ENCODE measurements around the gene DGKZ. TPM values are rescaled to one million over a fixed set of nuclear protein-coding genes. Genes with fewer than 3 reads are reported as not detected.

The DGKZ gene
- total RNA-seq (ENCODE audit: unreplicated experiment): 127 TPM
- long read RNA-seq, partial matches to known transcripts: 9 of 25 reads
- long read RNA-seq, other reads (novel, unspliced or antisense): 15 of 25 reads

DNA sequence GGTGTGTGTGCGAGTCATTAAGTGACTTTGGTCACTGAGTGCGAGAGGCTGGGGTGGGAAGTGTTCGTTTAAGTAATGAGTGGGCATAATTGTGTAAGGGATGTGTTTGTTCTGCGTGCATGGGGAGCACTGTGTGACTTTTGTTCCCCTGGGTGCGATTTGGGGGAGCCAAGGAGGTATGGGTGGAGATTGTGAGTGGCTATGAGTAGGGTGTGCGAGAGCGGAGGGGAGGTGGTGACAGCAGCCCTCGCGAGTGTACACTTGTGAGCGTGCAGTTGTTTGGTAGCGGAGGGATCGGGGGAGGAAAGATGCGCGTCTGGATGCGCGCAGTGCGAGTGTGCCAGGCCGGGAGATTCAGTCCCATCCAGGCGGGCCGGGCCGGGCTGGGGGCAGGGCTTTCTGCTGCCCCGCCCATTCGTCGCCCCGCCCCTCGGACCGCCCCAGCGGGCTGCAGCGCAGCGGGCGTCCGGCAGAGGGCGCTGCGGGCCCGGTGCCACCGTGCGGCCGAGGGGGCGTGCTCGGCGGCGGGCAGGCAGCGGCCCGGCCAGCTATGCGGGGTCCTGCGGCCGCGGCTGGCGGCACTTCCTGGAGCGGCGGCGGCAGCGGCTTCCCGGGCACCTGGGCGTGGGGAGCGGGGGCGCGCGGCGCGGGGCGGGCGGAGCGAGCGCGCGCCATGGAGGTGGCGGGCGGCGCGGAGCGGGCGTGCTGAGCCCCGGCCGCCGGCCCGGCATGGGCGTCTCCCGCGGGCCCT is at the start of gene DGKZ:
DGKZ (plus strand) TSS at position 578 of the 751 bp plus-strand sequence. CDS start 197 bp downstream, outside the sequence.
- peak; percentile 98 for DNase-seq (ENCODE audit: low spot score)
- peak within 1 kb of the TSS; percentile 83 for H3K27ac Mint-ChIP-seq (ENCODE audit: unreplicated experiment)
- no peaks in the 10 kb centered on the region for H3K9me3 Mint-ChIP-seq (ENCODE audit: unreplicated experiment)
- TF ChIP-seq, protein P1, sequence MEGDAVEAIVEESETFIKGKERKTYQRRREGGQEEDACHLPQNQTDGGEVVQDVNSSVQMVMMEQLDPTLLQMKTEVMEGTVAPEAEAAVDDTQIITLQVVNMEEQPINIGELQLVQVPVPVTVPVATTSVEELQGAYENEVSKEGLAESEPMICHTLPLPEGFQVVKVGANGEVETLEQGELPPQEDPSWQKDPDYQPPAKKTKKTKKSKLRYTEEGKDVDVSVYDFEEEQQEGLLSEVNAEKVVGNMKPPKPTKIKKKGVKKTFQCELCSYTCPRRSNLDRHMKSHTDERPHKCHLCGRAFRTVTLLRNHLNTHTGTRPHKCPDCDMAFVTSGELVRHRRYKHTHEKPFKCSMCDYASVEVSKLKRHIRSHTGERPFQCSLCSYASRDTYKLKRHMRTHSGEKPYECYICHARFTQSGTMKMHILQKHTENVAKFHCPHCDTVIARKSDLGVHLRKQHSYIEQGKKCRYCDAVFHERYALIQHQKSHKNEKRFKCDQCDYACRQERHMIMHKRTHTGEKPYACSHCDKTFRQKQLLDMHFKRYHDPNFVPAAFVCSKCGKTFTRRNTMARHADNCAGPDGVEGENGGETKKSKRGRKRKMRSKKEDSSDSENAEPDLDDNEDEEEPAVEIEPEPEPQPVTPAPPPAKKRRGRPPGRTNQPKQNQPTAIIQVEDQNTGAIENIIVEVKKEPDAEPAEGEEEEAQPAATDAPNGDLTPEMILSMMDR (IDR thresholded peaks at IDR 0.05; ENCODE audit: unreplicated experiment): peak; percentile 87
- peaks cover 7% of the 10 kb centered on the region for H3K36me3 Mint-ChIP-seq (ENCODE audit: low read depth, unreplicated experiment)
- H3K27me3 Mint-ChIP-seq (ENCODE audit: unreplicated experiment): peaks cover 22% of the 10 kb centered on the region
- H3K4me1 Mint-ChIP-seq (ENCODE audit: unreplicated experiment): peaks cover 68% of the 10 kb centered on the region
- H3K4me3 Mint-ChIP-seq (ENCODE audit: unreplicated experiment): peak within 1 kb of the TSS; percentile 94

- Mint-ChIP-seq H3K4me1 (ENCODE audit: unreplicated experiment) (peaks cover 8% of the 10 kb centered on the region), H3K4me3 (ENCODE audit: unreplicated experiment) (no peak overlapping the region), H3K9me3 (ENCODE audit: unreplicated experiment) (no peaks in the 10 kb centered on the region), H3K27ac (ENCODE audit: unreplicated experiment) (no peak overlapping the region), H3K36me3 (ENCODE audit: low read depth, unreplicated experiment) (peaks cover 6% of the 10 kb centered on the region), H3K27me3 (ENCODE audit: unreplicated experiment) (peaks cover 9% of the 10 kb centered on the region)
- TF ChIP-seq, protein P1 (IDR thresholded peaks at IDR 0.05; ENCODE audit: unreplicated experiment): no peak
- DNase-seq (ENCODE audit: low spot score): no peak
These were observed 48.4 kb upstream of the DGKZ start for GRCh38 chr11:46298699-46299433.

GRCh38 chr11:46299451-46299961 is 47.8 kb upstream of the DGKZ start:
- H3K9me3 Mint-ChIP-seq (ENCODE audit: unreplicated experiment): no peaks in the 10 kb centered on the region
- H3K4me3 Mint-ChIP-seq (ENCODE audit: unreplicated experiment): no peak overlapping the region
- TF ChIP-seq, protein P1 (IDR thresholded peaks at IDR 0.05; ENCODE audit: unreplicated experiment): no peak
- peaks cover 7% of the 10 kb centered on the region for H3K27me3 Mint-ChIP-seq (ENCODE audit: unreplicated experiment)
- H3K4me1 Mint-ChIP-seq (ENCODE audit: unreplicated experiment): peaks cover 8% of the 10 kb centered on the region
- peaks cover 6% of the 10 kb centered on the region for H3K36me3 Mint-ChIP-seq (ENCODE audit: low read depth, unreplicated experiment)
- no peak overlapping the region for H3K27ac Mint-ChIP-seq (ENCODE audit: unreplicated experiment)
- DNase-seq (ENCODE audit: low spot score): no peak

DNA sequence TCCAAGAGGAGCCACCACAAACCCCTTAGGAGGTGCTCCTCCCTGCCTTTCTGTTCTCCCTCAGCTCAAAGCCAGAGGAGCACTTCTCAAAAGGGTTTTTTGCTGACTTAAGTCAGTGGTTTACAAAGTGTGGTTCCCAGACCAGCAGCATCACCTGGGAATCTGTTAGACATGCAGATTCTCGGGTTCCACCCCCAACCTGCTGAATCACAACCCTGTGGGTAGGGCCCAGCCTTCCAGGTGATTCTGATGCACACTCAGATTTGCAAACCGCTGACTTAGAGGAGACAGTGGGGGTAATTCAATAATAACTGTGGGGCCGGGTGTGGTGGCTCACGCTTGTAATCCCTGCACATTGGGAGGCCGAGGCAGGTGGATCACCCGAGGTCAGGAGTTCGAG is 47.0 kb upstream of the DGKZ start:
- Mint-ChIP-seq H3K36me3 (ENCODE audit: low read depth, unreplicated experiment) (peaks cover 6% of the 10 kb centered on the region), H3K4me1 (ENCODE audit: unreplicated experiment) (peaks cover 8% of the 10 kb centered on the region), H3K4me3 (ENCODE audit: unreplicated experiment) (no peak overlapping the region), H3K27me3 (ENCODE audit: unreplicated experiment) (peaks cover 7% of the 10 kb centered on the region), H3K27ac (ENCODE audit: unreplicated experiment) (no peak overlapping the region), H3K9me3 (ENCODE audit: unreplicated experiment) (no peaks in the 10 kb centered on the region)
- DNase-seq (ENCODE audit: low spot score): no peak
- TF ChIP-seq, protein P1 (IDR thresholded peaks at IDR 0.05; ENCODE audit: unreplicated experiment): no peak

Measured in endothelial cell (in vitro differentiated cells).